ENCODE measurements around the gene CSF3R. TPM values are rescaled to one million over a fixed set of nuclear protein-coding genes. Genes with fewer than 3 reads are reported as not detected.

The CSF3R gene
- total and polyA plus RNA-seq, 2 of the 4 experiments (the other 2 are of a cell fraction) = not detected

- Histone ChIP-seq H3K79me1 (ENCODE audit: low read depth in 1 of 2, low read length in 2 of 2) (no peaks in the 10 kb centered on the region), H3K23ac (ENCODE audit: low read depth, low read length) (no peak overlapping the region), H3K9ac (ENCODE audit: low read depth, low read length) (no peak overlapping the region), H3K56ac (ENCODE audit: extremely low read depth, insufficient read depth, low read length) (no peak overlapping the region), H3K27ac (ENCODE audit: insufficient read depth, low read length) (no peak overlapping the region), H3K14ac (replicated peaks; ENCODE audit: low read depth, low read length) (no peak overlapping the region), H3K4ac (ENCODE audit: low read depth, low read length) (no peak overlapping the region), H4K20me1 (ENCODE audit: insufficient read depth, low read length) (no peaks in the 10 kb centered on the region), H3K9me1 (ENCODE audit: insufficient read depth, low read length) (no peaks in the 10 kb centered on the region), H2BK120ac (ENCODE audit: low read depth, low read length) (no peak overlapping the region), H4K91ac (ENCODE audit: insufficient read depth, low read depth, low read length) (no peak overlapping the region), H2BK5ac (ENCODE audit: low read depth, low read length, poor library complexity, severe bottlenecking) (no peak overlapping the region), H2AK5ac (ENCODE audit: low read depth, low read length) (no peak overlapping the region), H2BK15ac (ENCODE audit: low read depth, low read length) (no peak overlapping the region), H3K4me1 (ENCODE audit: control insufficient read depth, insufficient read depth, low read length) (no peaks in the 10 kb centered on the region), H2AFZ (replicated peaks; ENCODE audit: low read length, poor library complexity) (peak overlapping the region; percentile 63), H4K8ac (ENCODE audit: low read depth in 2 of 2, low read length in 2 of 2) (no peak overlapping the region), H4K5ac (ENCODE audit: low read depth, low read length) (no peak overlapping the region), H2AK9ac (replicated peaks; ENCODE audit: low read depth, low read length, poor library complexity) (no peak overlapping the region), H3K36me3 (ENCODE audit: control insufficient read depth, insufficient read depth, low read length) (no peaks in the 10 kb centered on the region), H2BK20ac (ENCODE audit: low read depth, low read length) (no peak overlapping the region), H3K27me3 (ENCODE audit: control insufficient read depth, insufficient read depth, low read length) (peaks cover 2% of the 10 kb centered on the region; the same call in 1 of the 2 replicates), H3K4me3 (ENCODE audit: insufficient read depth, low read depth, low read length) (no peak overlapping the region), H3K4me2 (ENCODE audit: low read depth, low read length) (no peak overlapping the region), H3K9me3 (ENCODE audit: control insufficient read depth, insufficient read depth, low read length) (no peaks in the 10 kb centered on the region), H3K18ac (ENCODE audit: low read depth, low read length) (no peak overlapping the region)
- DNase-seq (no peak), ATAC-seq (ENCODE audit: low read depth) (no peak)
- POLR2A ChIA-PET (ENCODE audit: unreplicated experiment) = no interaction called here
- in situ Hi-C loops (cut with MboI; ENCODE audit: low sequenced_read_pairs) = no loop called here
- 47% methylated on average over 5 of the region's 18 CpGs; no CpG with 5 or more reads in 1 of the 2 experiments for WGBS, 2 experiments (ENCODE audit: extremely low coverage in 2 of 2, insufficient read length in 1 of 2)
- intact Hi-C loops (cut with micrococcal nuclease) = no loop called here
- CTCF ChIA-PET = interaction anchor here (2.8 kb wide), 1 partner anchor 12 kb away, joined by 5 read pairs; no protein-coding TSS in a partner anchor
- dilution Hi-C loops (cut with HindIII; ENCODE audit: low sequenced_read_pairs, unreplicated experiment) = no loop called here
- no TSS peak for BruUV-seq (replicated peaks)
- TF ChIP-seq FOS (IDR thresholded peaks at IDR 0.05; ENCODE audit: low read depth, low read length) (no peak), CHD1 (IDR thresholded peaks at IDR 0.05; ENCODE audit: low read depth, low read length) (no peak), SMC3 (IDR thresholded peaks at IDR 0.05; ENCODE audit: low read depth, low read length) (no peak), RAD21 (IDR thresholded peaks at IDR 0.05; ENCODE audit: low read length) (no peak), CTCF (conservative IDR thresholded peaks at IDR 0.05; ENCODE audit: low read depth, low read length) (no peak), USF2 (IDR thresholded peaks at IDR 0.05; ENCODE audit: low read depth, low read length) (no peak), CEBPB (IDR thresholded peaks at IDR 0.05; ENCODE audit: low read depth, low read length) (no peak), RCOR1 (IDR thresholded peaks at IDR 0.05; ENCODE audit: insufficient replicate concordance, low read length) (no peak), RFX5 (IDR thresholded peaks at IDR 0.05; ENCODE audit: low read depth, low read length) (no peak)
- TF ChIP-seq, protein P1, sequence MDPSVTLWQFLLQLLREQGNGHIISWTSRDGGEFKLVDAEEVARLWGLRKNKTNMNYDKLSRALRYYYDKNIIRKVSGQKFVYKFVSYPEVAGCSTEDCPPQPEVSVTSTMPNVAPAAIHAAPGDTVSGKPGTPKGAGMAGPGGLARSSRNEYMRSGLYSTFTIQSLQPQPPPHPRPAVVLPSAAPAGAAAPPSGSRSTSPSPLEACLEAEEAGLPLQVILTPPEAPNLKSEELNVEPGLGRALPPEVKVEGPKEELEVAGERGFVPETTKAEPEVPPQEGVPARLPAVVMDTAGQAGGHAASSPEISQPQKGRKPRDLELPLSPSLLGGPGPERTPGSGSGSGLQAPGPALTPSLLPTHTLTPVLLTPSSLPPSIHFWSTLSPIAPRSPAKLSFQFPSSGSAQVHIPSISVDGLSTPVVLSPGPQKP (IDR thresholded peaks at IDR 0.05; ENCODE audit: borderline replicate concordance, low read depth, low read length) = no peak
These were observed 31.8 kb upstream of the CSF3R start for GRCh38 chr1:36514501-36514900.

Data from IMR-90 (cell line).